ENCODE data around the gene OASL. TPM values are rescaled to one million over a fixed set of nuclear protein-coding genes. Genes with fewer than 3 reads are reported as not detected.

Gene OASL
- total RNA-seq, 2 donors from 2014 or later: 0.14 to 0.91 TPM

GRCh38 chr12:121043067-121043466, 4.0 kb upstream of the OASL start:
- Histone ChIP-seq H3K36me3 (no peaks in the 10 kb centered on the region), H3K9me3 (no peaks in the 10 kb centered on the region), H3K27ac (no peak overlapping the region), H3K27me3 (replicated peaks; ENCODE audit: insufficient read depth) (no peaks in the 10 kb centered on the region), H3K4me3 (no peak overlapping the region), H3K4me1 (replicated peaks) (no peaks in the 10 kb centered on the region)
- DNase-seq (ENCODE audit: low spot score): no peak
- 85% methylated on average over 4 of the region's 4 CpGs for WGBS
- TF ChIP-seq CTCF (IDR thresholded peaks at IDR 0.05) (no peak), POLR2AphosphoS5 (IDR thresholded peaks at IDR 0.05) (no peak), POLR2A (IDR thresholded peaks at IDR 0.05) (no peak)
- intact Hi-C loops (cut with DNase I): no loop called here

GRCh38 chr12:121036810-121037326, 2.2 kb downstream of the OASL start:
- H3K27ac ChIP-seq: no peak overlapping the region
- H3K4me3 ChIP-seq: no peak overlapping the region
- WGBS: 81% methylated on average over 6 of the region's 6 CpGs

GRCh38 chr12:121034616-121035305, 4.3 kb downstream of the OASL start:
- H3K36me3 ChIP-seq: no peaks in the 10 kb centered on the region
- TF ChIP-seq POLR2AphosphoS5 (IDR thresholded peaks at IDR 0.05): no peak
- no peak for TF ChIP-seq POLR2A (IDR thresholded peaks at IDR 0.05)
- no peak for TF ChIP-seq CTCF (IDR thresholded peaks at IDR 0.05)
- DNase-seq (ENCODE audit: low spot score): no peak
- H3K4me3 ChIP-seq: no peak overlapping the region
- H3K27ac ChIP-seq: no peak overlapping the region
- no peaks in the 10 kb centered on the region for H3K4me1 ChIP-seq (replicated peaks)
- 84% methylated on average over 9 of the region's 9 CpGs for WGBS
- intact Hi-C loops (cut with DNase I): no loop called here
- no peaks in the 10 kb centered on the region for H3K9me3 ChIP-seq
- no peaks in the 10 kb centered on the region for H3K27me3 ChIP-seq (replicated peaks; ENCODE audit: insufficient read depth)

More at GRCh38 chr12:121036810-121037326, 2.2 kb downstream of the OASL start:
- Histone ChIP-seq H3K36me3 (no peaks in the 10 kb centered on the region), H3K9me3 (no peaks in the 10 kb centered on the region), H3K27me3 (replicated peaks; ENCODE audit: insufficient read depth) (no peaks in the 10 kb centered on the region), H3K4me1 (replicated peaks) (no peaks in the 10 kb centered on the region)
- TF ChIP-seq POLR2A (IDR thresholded peaks at IDR 0.05): no peak
- no peak for TF ChIP-seq POLR2AphosphoS5 (IDR thresholded peaks at IDR 0.05)
- TF ChIP-seq CTCF (IDR thresholded peaks at IDR 0.05): no peak
- intact Hi-C loops (cut with DNase I): no loop called here
- DNase-seq (ENCODE audit: low spot score): no peak

GRCh38 chr12:121033625-121034349, 5.3 kb downstream of the OASL start:
- Histone ChIP-seq H3K27me3 (replicated peaks; ENCODE audit: insufficient read depth) (no peaks in the 10 kb centered on the region), H3K9me3 (no peaks in the 10 kb centered on the region), H3K4me1 (replicated peaks) (no peaks in the 10 kb centered on the region), H3K27ac (no peak overlapping the region), H3K4me3 (no peak overlapping the region), H3K36me3 (no peaks in the 10 kb centered on the region)
- 83% methylated on average over 10 of the region's 10 CpGs for WGBS
- intact Hi-C loops (cut with DNase I): no loop called here
- TF ChIP-seq POLR2AphosphoS5 (IDR thresholded peaks at IDR 0.05) (no peak), POLR2A (IDR thresholded peaks at IDR 0.05) (no peak), CTCF (IDR thresholded peaks at IDR 0.05) (no peak)
- DNase-seq (ENCODE audit: low spot score): no peak

Data from prostate gland (tissue), 2 donors.